Measurements from ENCODE around the gene MAP3K8.

GRCh38 chr10:30454744-30455510 lies 20.9 kb downstream of the MAP3K8 start:
- TF ChIP-seq EZH2 (IDR thresholded peaks at IDR 0.05; ENCODE audit: insufficient read depth, low read length): no peak
- TF ChIP-seq, protein P1, sequence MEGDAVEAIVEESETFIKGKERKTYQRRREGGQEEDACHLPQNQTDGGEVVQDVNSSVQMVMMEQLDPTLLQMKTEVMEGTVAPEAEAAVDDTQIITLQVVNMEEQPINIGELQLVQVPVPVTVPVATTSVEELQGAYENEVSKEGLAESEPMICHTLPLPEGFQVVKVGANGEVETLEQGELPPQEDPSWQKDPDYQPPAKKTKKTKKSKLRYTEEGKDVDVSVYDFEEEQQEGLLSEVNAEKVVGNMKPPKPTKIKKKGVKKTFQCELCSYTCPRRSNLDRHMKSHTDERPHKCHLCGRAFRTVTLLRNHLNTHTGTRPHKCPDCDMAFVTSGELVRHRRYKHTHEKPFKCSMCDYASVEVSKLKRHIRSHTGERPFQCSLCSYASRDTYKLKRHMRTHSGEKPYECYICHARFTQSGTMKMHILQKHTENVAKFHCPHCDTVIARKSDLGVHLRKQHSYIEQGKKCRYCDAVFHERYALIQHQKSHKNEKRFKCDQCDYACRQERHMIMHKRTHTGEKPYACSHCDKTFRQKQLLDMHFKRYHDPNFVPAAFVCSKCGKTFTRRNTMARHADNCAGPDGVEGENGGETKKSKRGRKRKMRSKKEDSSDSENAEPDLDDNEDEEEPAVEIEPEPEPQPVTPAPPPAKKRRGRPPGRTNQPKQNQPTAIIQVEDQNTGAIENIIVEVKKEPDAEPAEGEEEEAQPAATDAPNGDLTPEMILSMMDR (IDR thresholded peaks at IDR 0.05; ENCODE audit: insufficient read depth, low read depth, low read length): no peak
